Measurements from ENCODE around the gene EIF3D.

DNA sequence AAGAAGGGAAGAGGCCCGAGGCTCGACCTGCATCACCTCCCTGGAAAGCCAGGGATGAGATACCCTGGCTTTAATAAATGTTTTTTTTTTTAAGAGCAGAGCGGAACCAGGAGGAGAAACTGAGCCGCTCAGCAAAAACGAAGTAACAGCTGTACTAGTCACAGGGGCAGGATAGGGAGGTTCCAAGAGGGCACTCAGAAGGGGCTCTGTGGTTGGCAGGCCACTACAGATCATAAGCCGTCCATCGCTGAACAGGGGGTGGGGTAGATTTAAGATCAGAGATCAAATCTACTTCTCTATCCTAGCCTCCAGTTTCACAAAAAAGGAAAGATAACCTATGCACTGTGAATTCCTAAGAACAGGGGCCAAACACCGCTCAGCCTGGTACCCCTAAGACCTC, 625 bp downstream of the EIF3D start:
- TF ChIP-seq, protein P1, sequence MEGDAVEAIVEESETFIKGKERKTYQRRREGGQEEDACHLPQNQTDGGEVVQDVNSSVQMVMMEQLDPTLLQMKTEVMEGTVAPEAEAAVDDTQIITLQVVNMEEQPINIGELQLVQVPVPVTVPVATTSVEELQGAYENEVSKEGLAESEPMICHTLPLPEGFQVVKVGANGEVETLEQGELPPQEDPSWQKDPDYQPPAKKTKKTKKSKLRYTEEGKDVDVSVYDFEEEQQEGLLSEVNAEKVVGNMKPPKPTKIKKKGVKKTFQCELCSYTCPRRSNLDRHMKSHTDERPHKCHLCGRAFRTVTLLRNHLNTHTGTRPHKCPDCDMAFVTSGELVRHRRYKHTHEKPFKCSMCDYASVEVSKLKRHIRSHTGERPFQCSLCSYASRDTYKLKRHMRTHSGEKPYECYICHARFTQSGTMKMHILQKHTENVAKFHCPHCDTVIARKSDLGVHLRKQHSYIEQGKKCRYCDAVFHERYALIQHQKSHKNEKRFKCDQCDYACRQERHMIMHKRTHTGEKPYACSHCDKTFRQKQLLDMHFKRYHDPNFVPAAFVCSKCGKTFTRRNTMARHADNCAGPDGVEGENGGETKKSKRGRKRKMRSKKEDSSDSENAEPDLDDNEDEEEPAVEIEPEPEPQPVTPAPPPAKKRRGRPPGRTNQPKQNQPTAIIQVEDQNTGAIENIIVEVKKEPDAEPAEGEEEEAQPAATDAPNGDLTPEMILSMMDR (IDR thresholded peaks at IDR 0.05; ENCODE audit: low read length) = no peak
- TF ChIP-seq EZH2 (optimal IDR thresholded peaks at IDR 0.05; ENCODE audit: low read depth, low read length) (no peak), EZH2phosphoT487 (IDR thresholded peaks at IDR 0.05; ENCODE audit: low read length) (no peak)
